ENCODE results near the gene DOK6.
A peak's percentile ranks its signal among the peaks of the same experiment; 100 is the strongest.

DNA sequence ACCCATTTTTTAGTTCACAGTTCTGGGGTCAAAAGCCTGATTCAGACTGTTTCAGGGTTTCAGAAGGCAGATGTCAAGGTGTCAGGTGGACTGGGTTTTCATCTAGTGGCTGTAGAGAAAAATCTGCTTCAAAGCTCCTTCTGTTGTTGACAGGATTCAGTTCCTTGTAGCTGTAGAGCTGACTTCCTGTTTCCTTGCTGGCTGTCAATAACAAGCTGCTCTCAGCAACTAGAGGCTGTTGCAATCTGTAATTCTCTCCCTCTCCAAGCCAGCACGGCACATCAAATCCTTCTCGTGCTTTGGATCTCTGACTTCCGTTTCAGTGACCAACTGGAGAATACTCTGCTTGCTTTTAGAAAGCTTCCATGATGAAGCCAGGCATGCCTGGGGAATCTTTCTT lies 179.4 kb downstream of the DOK6 start:
- TF ChIP-seq, protein P1, sequence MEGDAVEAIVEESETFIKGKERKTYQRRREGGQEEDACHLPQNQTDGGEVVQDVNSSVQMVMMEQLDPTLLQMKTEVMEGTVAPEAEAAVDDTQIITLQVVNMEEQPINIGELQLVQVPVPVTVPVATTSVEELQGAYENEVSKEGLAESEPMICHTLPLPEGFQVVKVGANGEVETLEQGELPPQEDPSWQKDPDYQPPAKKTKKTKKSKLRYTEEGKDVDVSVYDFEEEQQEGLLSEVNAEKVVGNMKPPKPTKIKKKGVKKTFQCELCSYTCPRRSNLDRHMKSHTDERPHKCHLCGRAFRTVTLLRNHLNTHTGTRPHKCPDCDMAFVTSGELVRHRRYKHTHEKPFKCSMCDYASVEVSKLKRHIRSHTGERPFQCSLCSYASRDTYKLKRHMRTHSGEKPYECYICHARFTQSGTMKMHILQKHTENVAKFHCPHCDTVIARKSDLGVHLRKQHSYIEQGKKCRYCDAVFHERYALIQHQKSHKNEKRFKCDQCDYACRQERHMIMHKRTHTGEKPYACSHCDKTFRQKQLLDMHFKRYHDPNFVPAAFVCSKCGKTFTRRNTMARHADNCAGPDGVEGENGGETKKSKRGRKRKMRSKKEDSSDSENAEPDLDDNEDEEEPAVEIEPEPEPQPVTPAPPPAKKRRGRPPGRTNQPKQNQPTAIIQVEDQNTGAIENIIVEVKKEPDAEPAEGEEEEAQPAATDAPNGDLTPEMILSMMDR (IDR thresholded peaks at IDR 0.05 in 2 of 3, conservative IDR thresholded peaks at IDR 0.05 in 1 of 3; ENCODE audit: control insufficient read depth in 2 of 3, extremely low read depth in 1 of 3, insufficient read depth in 1 of 3, low read depth in 3 of 3, low read length in 3 of 3): no peak
- TF ChIP-seq ZNF274 (IDR thresholded peaks at IDR 0.05; ENCODE audit: insufficient read depth, insufficient read length) (no peak), WRNIP1 (IDR thresholded peaks at IDR 0.05; ENCODE audit: borderline replicate concordance, low read depth, low read length) (no peak), MTA2 (IDR thresholded peaks at IDR 0.05; ENCODE audit: low read depth) (no peak), USF1 (IDR thresholded peaks at IDR 0.05; ENCODE audit: borderline replicate concordance, extremely low read length, insufficient read depth, low read depth, low read length) (no peak), REST (IDR thresholded peaks at IDR 0.05; ENCODE audit: low read depth, low read length) (no peak), SIN3A (IDR thresholded peaks at IDR 0.05; ENCODE audit: low read depth, low read length) (no peak), SPI1 (IDR thresholded peaks at IDR 0.05; ENCODE audit: borderline replicate concordance, insufficient read depth, low read depth, low read length) (peak; percentile 68; the same call in 1 of the 2 replicates), SUZ12 (IDR thresholded peaks at IDR 0.05; ENCODE audit: unreplicated experiment) (no peak), ETV6 (conservative IDR thresholded peaks at IDR 0.05 in 1 of 2, IDR thresholded peaks at IDR 0.05 in 1 of 2; ENCODE audit: borderline replicate concordance in 1 of 2, low read depth in 1 of 2) (no peak), HCFC1 (IDR thresholded peaks at IDR 0.05; ENCODE audit: low read length) (no peak), POLR2A (IDR thresholded peaks at IDR 0.05; ENCODE audit: low read depth, low read length) (no peak), RELA (IDR thresholded peaks at IDR 0.05; ENCODE audit: borderline replicate concordance, partially characterized antibody) (no peak), POLR2AphosphoS2 (IDR thresholded peaks at IDR 0.05; ENCODE audit: low read depth, low read length) (no peak)
